Stimulated activated memory B cell treated with anti-CD40 and anti-IgM and Interleukin-4, amounts not matched to agents 10 μg/mL and 1 μg/mL and 100 μg/mL, for 72 hours (primary cell): ENCODE results near the gene SPDYE4.

ENCODE experiments used
- ATAC-seq: fragments of 150-1000 bp; cut with Tn5 transposase; 2 replicates; pipeline ENCODE4 v1.10.0; 2021
- H3K27ac Mint-ChIP-seq: one replicate; pipeline ENCODE4 v1.8.0; 2022; ENCODE audit warnings: mild to moderate bottlenecking, mixed read lengths
- H3K27me3 Mint-ChIP-seq: one replicate; pipeline ENCODE4 v1.8.0; 2022; ENCODE audit warnings: mixed read lengths
- H3K36me3 Mint-ChIP-seq: one replicate; pipeline ENCODE4 v1.8.0; 2022; ENCODE audit warnings: mixed read lengths
- H3K4me1 Mint-ChIP-seq: one replicate; pipeline ENCODE4 v1.8.0; 2022; ENCODE audit warnings: mixed read lengths
- H3K4me3 Mint-ChIP-seq: one replicate; pipeline ENCODE4 v1.8.0; 2022; ENCODE audit warnings: mild to moderate bottlenecking, moderate library complexity, mixed read lengths
- H3K9me3 Mint-ChIP-seq: one replicate; pipeline ENCODE4 v1.8.0; 2022; ENCODE audit warnings: mixed read lengths

SPDYE4 gene

DNA sequence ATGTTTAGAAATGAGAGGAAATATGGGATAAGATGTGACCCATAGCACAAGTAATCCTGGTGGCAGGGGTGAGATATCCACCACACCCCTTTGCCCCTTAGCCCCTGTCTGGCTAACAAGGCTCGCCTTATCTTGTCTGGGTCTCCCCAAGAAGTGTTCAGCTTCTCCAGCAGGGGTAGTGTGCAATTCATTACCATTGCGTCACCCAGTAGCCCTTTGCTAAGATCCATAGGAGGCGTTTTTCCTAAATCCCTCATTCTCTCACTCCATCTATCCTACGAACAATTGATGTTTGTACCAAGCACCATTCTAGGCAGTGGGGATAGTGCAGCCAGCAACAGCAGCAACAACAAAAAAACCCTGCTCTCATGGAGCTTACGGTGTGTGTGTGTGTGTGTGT, 44.5 kb downstream of the SPDYE4 start:
- Mint-ChIP-seq H3K4me1 (no peaks in the 10 kb centered on the region), H3K27me3 (peaks cover 16% of the 10 kb centered on the region), H3K27ac (no peak overlapping the region), H3K36me3 (no peaks in the 10 kb centered on the region), H3K4me3 (no peak overlapping the region), H3K9me3 (no peaks in the 10 kb centered on the region)
- no peak for ATAC-seq

DNA sequence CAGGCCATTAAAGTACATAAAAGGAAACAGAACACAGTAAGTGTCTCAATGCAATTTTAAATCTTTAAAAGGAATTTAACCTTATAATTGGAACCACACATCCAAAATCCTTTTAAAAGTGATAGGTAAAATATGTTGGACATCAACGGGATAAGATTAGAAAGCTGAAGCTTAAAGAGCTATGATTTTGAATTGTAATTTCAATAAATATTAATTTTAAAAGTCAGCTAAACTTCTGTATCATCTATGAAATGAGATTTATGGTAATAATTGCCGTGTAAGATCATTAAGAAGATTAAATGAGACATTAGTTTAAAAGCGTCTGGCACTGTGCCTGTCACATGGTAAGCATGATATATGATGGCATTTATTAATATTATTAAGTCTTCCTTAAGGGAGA, 45.0 kb downstream of the SPDYE4 start:
- H3K27ac Mint-ChIP-seq, result no peak overlapping the region
- no peak for ATAC-seq
- H3K4me1 Mint-ChIP-seq, result no peaks in the 10 kb centered on the region
- no peak overlapping the region for H3K4me3 Mint-ChIP-seq
- no peaks in the 10 kb centered on the region for H3K36me3 Mint-ChIP-seq
- peaks cover 21% of the 10 kb centered on the region for H3K27me3 Mint-ChIP-seq
- H3K9me3 Mint-ChIP-seq, result no peaks in the 10 kb centered on the region

DNA sequence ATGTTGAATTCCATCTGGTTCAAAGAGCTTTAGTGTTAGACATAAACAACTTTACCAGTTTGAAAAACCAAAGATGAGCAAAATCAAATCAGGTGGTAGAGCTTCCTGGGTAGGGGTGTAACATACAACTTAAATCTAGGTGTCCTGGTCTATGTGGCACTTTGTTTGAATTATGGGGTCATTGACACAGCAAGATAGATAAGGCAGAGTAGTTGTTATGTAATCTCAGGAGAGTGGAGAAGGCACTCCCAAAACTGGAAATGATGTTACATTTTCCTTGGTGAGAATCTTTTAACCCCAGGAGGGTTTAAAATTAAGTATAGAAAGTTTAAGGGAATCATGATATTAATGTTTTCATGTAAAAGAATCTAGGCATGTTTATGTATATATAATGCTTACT, 45.6 kb downstream of the SPDYE4 start:
- no peaks in the 10 kb centered on the region for H3K9me3 Mint-ChIP-seq

DNA sequence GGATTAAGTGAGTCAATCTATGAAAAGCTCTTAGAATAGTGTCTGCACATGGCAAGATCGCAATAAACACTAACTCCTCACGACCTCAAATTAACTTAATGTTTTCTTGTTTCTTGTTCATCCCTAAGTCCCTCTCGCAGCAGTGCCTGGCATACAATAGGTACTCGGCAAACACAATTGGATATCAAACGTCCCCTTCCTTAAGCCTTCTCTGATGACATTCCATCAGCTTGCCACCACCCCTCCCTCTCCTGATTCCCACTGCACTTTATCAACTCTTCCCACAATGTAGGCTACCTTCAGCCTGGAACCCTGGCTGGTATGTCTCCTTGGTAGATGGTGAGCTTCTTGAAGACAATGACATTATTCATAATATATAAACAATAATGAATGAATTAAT, 47.1 kb downstream of the SPDYE4 start:
- no peak overlapping the region for H3K4me3 Mint-ChIP-seq
- ATAC-seq, result no peak

More for the DNA sequence above, 45.6 kb downstream of the SPDYE4 start:
- Mint-ChIP-seq H3K27ac (no peak overlapping the region), H3K27me3 (peaks cover 27% of the 10 kb centered on the region), H3K4me1 (no peaks in the 10 kb centered on the region), H3K36me3 (no peaks in the 10 kb centered on the region), H3K4me3 (no peak overlapping the region)
- ATAC-seq, result no peak

DNA sequence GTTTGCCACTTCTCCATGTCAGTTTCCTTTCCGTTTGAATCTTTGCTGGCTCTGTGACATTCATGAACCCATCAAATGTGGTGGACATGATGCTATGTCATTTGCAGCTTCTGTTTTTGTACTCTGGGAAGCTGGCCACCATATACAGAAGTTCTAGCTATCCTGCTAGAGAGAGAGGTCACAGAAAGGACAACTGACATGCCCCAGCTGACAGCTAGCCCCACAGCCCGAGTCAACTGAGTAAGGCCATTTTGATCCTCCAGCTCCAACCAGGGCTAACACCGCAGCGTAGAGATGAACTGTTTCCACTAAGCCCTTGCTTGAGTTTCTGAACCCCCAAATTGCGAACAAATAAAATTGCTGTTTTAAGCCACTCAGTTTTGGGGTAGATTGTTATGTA, 47.5 kb downstream of the SPDYE4 start:
- H3K9me3 Mint-ChIP-seq, result no peaks in the 10 kb centered on the region
- H3K4me1 Mint-ChIP-seq, result no peaks in the 10 kb centered on the region
- H3K27ac Mint-ChIP-seq, result no peak overlapping the region
- peaks cover 33% of the 10 kb centered on the region for H3K27me3 Mint-ChIP-seq
- no peak overlapping the region for H3K4me3 Mint-ChIP-seq
- no peak for ATAC-seq
- no peaks in the 10 kb centered on the region for H3K36me3 Mint-ChIP-seq

More for the DNA sequence above, 47.1 kb downstream of the SPDYE4 start:
- Mint-ChIP-seq H3K36me3 (no peaks in the 10 kb centered on the region), H3K27me3 (peaks cover 31% of the 10 kb centered on the region), H3K27ac (no peak overlapping the region), H3K4me1 (no peaks in the 10 kb centered on the region), H3K9me3 (no peaks in the 10 kb centered on the region)

DNA sequence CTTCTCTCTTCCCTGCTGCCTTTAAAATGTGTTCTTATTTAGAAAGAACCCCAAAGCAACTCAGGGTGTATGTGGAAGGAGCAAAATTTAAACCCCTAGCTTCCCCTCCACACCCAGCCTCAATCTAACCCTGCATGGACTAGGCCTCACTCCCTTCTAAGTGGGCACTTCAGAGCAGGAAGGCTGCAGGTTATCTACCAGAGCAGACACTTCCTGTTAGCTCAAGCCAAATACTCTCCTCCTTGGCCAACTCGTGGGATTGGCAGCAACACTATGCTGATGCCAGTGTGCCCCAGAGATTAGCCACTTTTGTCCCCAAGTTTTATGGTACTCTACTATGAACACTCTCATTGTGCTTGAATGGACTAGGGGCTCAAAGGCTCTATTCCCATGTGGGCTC, 49.3 kb downstream of the SPDYE4 start:
- no peak for ATAC-seq
- H3K9me3 Mint-ChIP-seq, result no peaks in the 10 kb centered on the region
- no peaks in the 10 kb centered on the region for H3K4me1 Mint-ChIP-seq
- no peak overlapping the region for H3K27ac Mint-ChIP-seq
- H3K4me3 Mint-ChIP-seq, result no peak overlapping the region
- peaks cover 44% of the 10 kb centered on the region for H3K27me3 Mint-ChIP-seq
- H3K36me3 Mint-ChIP-seq, result no peaks in the 10 kb centered on the region

DNA sequence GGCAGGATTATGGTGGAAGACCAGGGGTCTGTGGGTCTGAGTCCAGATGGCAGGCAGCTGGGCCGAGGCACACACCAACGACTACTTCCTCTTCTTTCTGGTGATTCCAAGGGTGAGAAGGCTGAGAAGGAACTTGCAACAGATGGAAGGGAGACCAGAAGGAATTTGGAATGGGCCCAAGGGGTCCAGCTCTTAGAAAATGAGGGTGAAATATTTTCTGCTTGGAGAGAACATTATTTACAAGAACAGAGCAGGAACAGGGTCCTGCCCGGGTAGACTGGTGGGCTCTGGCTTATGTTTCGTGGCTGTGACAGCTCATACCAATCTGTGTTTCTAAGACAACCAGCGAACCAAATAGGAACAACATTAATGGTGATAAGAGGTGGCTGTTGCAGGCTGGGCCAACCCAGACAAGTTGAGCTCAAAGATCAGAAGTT, 50.3 kb downstream of the SPDYE4 start:
- no peaks in the 10 kb centered on the region for H3K36me3 Mint-ChIP-seq
- ATAC-seq, result no peak
- H3K9me3 Mint-ChIP-seq, result peaks cover 5% of the 10 kb centered on the region
- peaks cover 54% of the 10 kb centered on the region for H3K27me3 Mint-ChIP-seq
- H3K4me3 Mint-ChIP-seq, result no peak overlapping the region
- no peak overlapping the region for H3K27ac Mint-ChIP-seq
- H3K4me1 Mint-ChIP-seq, result no peaks in the 10 kb centered on the region

DNA sequence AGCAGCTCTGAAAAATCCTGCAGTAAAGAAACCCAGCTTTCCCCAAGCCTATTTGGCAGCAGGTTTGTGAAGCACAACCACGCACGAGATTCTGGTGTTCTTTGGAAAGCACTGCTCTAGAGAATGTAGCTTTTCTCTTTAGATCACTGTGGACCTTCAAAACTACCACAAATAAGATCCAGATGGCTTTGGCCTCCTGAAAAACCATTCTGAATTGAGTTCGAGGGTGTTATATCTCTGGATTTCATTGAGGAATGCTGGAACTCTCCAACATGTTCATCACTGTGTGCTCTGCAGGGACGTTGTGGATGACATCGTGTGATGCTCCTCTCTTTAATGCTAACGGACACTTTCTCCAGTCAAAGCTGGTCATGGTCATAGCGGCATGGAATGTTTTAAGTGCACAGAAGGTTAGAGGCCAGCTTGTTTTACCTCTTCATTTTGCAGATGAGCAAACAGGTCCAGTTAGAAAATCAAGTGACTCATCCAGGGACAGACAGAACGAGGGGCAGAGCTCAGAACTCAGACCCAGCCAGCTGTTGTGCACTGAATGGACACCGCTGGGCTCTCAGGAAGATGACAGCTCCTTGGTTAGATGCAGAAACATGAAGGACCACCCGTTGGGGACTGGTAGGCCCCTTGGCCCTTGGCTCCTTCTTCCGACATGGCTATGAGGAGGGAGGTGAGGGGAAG, 50.9 kb downstream of the SPDYE4 start:
- H3K27me3 Mint-ChIP-seq, result peaks cover 57% of the 10 kb centered on the region
- no peaks in the 10 kb centered on the region for H3K4me1 Mint-ChIP-seq
- no peak overlapping the region for H3K27ac Mint-ChIP-seq

DNA sequence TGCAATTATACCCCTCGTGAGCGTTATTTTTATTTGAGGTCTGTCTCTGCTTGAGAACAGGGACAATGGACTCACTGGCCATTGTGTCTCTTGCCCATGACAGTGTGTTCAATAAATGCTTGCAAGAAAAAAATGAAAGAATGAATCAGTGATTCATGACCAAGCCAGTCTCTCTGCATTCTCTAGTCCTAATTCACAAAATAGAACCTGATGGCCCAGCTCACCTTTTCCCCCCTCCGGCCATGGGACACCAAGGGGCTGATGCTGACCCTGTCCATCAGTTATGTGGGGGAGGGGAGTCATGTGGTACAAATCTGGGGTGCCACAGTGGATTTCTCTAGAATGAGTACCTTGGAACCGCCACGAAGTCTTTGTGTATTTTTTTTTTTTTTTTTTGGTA, 51.9 kb downstream of the SPDYE4 start:
- no peaks in the 10 kb centered on the region for H3K36me3 Mint-ChIP-seq
- ATAC-seq, result no peak
- H3K9me3 Mint-ChIP-seq, result peaks cover 5% of the 10 kb centered on the region
- H3K4me1 Mint-ChIP-seq, result no peaks in the 10 kb centered on the region
- H3K27me3 Mint-ChIP-seq, result peaks cover 58% of the 10 kb centered on the region
- no peak overlapping the region for H3K27ac Mint-ChIP-seq
- H3K4me3 Mint-ChIP-seq, result no peak overlapping the region

More for the DNA sequence above, 50.9 kb downstream of the SPDYE4 start:
- no peaks in the 10 kb centered on the region for H3K36me3 Mint-ChIP-seq
- no peak overlapping the region for H3K4me3 Mint-ChIP-seq
- peaks cover 5% of the 10 kb centered on the region for H3K9me3 Mint-ChIP-seq
- no peak for ATAC-seq

DNA sequence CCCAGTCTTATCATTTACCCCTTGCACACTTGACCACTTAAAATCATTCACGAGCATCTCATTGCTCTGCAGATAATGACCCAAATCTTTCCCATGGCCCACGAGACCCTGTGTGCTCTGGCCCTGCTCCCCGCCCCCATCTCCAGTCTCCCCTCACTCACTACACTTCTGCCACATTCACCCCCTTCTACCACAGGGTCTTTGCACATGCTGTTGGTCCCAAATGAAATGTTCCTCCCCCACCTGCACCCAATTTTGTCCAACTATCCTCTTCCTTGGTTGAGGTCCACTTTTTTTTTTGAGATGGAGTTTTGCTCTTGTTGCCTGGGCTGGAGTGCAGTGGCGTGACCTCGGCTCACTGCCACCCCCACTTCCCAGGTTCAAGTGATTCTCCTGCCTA, 52.9 kb downstream of the SPDYE4 start:
- ATAC-seq, result no peak
- Mint-ChIP-seq H3K36me3 (no peaks in the 10 kb centered on the region), H3K27me3 (peaks cover 62% of the 10 kb centered on the region), H3K27ac (no peak overlapping the region), H3K4me3 (no peak overlapping the region), H3K9me3 (peaks cover 8% of the 10 kb centered on the region), H3K4me1 (no peaks in the 10 kb centered on the region)

DNA sequence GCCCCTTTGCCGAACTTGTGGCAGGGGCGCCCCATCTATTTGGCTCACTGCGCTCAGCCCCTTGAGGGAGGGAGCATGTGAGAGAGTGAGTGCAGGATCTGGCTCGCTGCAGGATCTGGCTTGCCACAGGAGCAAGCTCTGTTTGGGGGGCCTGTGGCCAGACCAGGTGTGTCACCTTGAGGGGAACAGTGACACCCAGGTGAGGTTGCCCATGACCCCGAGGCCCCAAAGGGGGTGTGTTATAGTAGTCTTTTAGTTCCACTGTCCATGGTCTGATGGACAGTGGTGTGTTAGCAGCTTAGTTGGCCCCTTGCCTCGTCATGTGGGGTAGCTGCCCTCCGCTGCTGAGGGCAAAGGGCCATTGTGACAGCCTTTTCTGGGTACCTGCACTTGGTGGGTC, 55.3 kb downstream of the SPDYE4 start:
- Mint-ChIP-seq H3K4me1 (no peaks in the 10 kb centered on the region), H3K27me3 (peaks cover 57% of the 10 kb centered on the region), H3K27ac (no peak overlapping the region), H3K4me3 (no peak overlapping the region), H3K9me3 (peaks cover 8% of the 10 kb centered on the region), H3K36me3 (no peaks in the 10 kb centered on the region)
- no peak for ATAC-seq

DNA sequence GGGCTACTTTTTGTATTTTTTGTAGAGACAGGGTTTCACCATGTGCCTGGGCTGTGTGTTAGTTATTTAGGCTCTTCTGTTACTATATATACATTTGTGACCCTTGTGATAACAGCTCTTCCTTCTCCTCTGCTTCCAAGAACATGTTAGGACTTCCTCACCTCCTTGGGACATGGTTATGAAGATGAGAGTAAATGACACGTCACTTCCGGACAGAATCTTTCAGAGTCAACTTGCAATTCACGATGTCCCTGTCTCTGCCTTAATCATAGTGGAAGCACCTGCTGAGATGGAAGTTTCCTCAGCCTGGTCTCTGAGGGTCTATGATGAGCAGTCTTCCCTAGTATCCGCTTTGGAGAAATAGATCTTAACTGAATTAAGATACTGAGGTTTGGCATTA, 56.6 kb downstream of the SPDYE4 start:
- no peaks in the 10 kb centered on the region for H3K4me1 Mint-ChIP-seq
- peaks cover 61% of the 10 kb centered on the region for H3K27me3 Mint-ChIP-seq
- no peak for ATAC-seq

DNA sequence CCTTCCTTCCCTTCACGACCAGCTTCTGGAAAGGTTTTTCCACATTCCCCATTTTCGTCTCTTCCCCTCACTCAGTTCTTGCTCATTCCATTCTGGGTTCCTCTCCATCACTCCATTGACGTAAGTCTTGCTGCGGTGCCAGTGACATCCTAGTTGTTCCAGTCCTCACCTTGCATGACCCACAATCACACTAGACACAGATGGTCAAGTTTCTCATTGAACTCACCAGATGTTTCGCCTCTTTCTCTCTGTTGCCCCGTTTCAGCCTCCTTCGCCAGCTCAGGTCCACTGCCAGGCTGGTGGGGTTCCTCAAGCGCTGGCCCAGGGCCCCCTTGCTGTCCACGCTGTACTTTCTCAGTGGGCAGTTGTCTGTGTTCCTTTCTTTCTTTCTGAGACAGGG, 57.1 kb downstream of the SPDYE4 start:
- H3K9me3 Mint-ChIP-seq, result peaks cover 8% of the 10 kb centered on the region
- H3K27ac Mint-ChIP-seq, result no peak overlapping the region
- no peak for ATAC-seq
- no peaks in the 10 kb centered on the region for H3K36me3 Mint-ChIP-seq
- no peaks in the 10 kb centered on the region for H3K4me1 Mint-ChIP-seq
- peaks cover 65% of the 10 kb centered on the region for H3K27me3 Mint-ChIP-seq
- no peak overlapping the region for H3K4me3 Mint-ChIP-seq

More for the DNA sequence above, 56.6 kb downstream of the SPDYE4 start:
- no peak overlapping the region for H3K4me3 Mint-ChIP-seq
- H3K27ac Mint-ChIP-seq, result no peak overlapping the region
- H3K36me3 Mint-ChIP-seq, result no peaks in the 10 kb centered on the region
- H3K9me3 Mint-ChIP-seq, result peaks cover 8% of the 10 kb centered on the region
